ENCODE data around the gene NUCB1. TPM values are rescaled to one million over a fixed set of nuclear protein-coding genes. Genes with fewer than 3 reads are reported as not detected.

The NUCB1 gene
- total RNA-seq, 1 donor from 2014 or later: 164 TPM

GRCh38 chr19:48872182-48872883 is 27.8 kb upstream of the NUCB1 start, which contains the start of gene PPP1R15A:
TSS of gene PPP1R15A (plus strand) at chr19:48872421. CDS start at chr19:48873234, 813 bp downstream.
- H3K9me3 Mint-ChIP-seq (ENCODE audit: unreplicated experiment): no peaks in the 10 kb centered on the region
- Histone ChIP-seq H3K4me3 (ENCODE audit: insufficient read depth, low read depth, low read length) (peak within 1 kb of the TSS; percentile 94), H3K27me3 (ENCODE audit: insufficient read depth, low read length) (no peaks in the 10 kb centered on the region), H3K9ac (ENCODE audit: low read length) (peak within 1 kb of the TSS; percentile 99), H3K4me2 (ENCODE audit: low read length) (peak within 1 kb of the TSS; percentile 91), H3K79me2 (ENCODE audit: insufficient read depth, low read length) (peaks cover 50% of the 10 kb centered on the region), H3K36me3 (ENCODE audit: insufficient read depth, low read length) (peaks cover 25% of the 10 kb centered on the region), H3K9me3 (ENCODE audit: insufficient read depth, low read depth, low read length) (no peaks in the 10 kb centered on the region), H3K27ac (ENCODE audit: low read depth, low read length) (peak within 1 kb of the TSS; percentile 99), H4K20me1 (ENCODE audit: insufficient read depth, low read length) (peaks cover 45% of the 10 kb centered on the region), H3K4me1 (ENCODE audit: insufficient read depth, low read length) (peaks cover 31% of the 10 kb centered on the region), H2AFZ (ENCODE audit: low read depth, low read length) (no peak within 1 kb of the TSS)
- H3K4me1 Mint-ChIP-seq (ENCODE audit: low read depth, unreplicated experiment): peaks cover 31% of the 10 kb centered on the region
- TF ChIP-seq EZH2 (IDR thresholded peaks at IDR 0.05; ENCODE audit: insufficient read depth, low read length) (no peak), CTCF (IDR thresholded peaks at IDR 0.05; ENCODE audit: insufficient read depth, low read depth, low read length) (no peak)
- H3K27me3 Mint-ChIP-seq (ENCODE audit: low read depth, unreplicated experiment): no peaks in the 10 kb centered on the region
- peaks cover 20% of the 10 kb centered on the region for H3K36me3 Mint-ChIP-seq (ENCODE audit: low read depth, unreplicated experiment)
- FAIRE-seq (peak; percentile 85), DNase-seq (ENCODE audit: low read depth) (peak; percentile 87)
- peak within 1 kb of the TSS; percentile 100 for H3K27ac Mint-ChIP-seq (ENCODE audit: unreplicated experiment)
- peak within 1 kb of the TSS; percentile 99 for H3K4me3 Mint-ChIP-seq (ENCODE audit: unreplicated experiment)

GRCh38 chr19:48872884-48873475 is 27.1 kb upstream of the NUCB1 start:
- no peak overlapping the region for H2AFZ ChIP-seq (ENCODE audit: low read depth, low read length)
- Mint-ChIP-seq H3K36me3 (ENCODE audit: low read depth, unreplicated experiment) (peaks cover 25% of the 10 kb centered on the region), H3K27ac (ENCODE audit: unreplicated experiment) (peak overlapping the region; percentile 100), H3K9me3 (ENCODE audit: unreplicated experiment) (no peaks in the 10 kb centered on the region), H3K27me3 (ENCODE audit: low read depth, unreplicated experiment) (no peaks in the 10 kb centered on the region), H3K4me3 (ENCODE audit: unreplicated experiment) (peak overlapping the region; percentile 99), H3K4me1 (ENCODE audit: low read depth, unreplicated experiment) (peaks cover 32% of the 10 kb centered on the region)
- H4K20me1 ChIP-seq (ENCODE audit: insufficient read depth, low read length): peaks cover 51% of the 10 kb centered on the region
- H3K4me1 ChIP-seq (ENCODE audit: insufficient read depth, low read length): peaks cover 26% of the 10 kb centered on the region
- H3K36me3 ChIP-seq (ENCODE audit: insufficient read depth, low read length): peaks cover 28% of the 10 kb centered on the region
- no peak for FAIRE-seq
- H3K9me3 ChIP-seq (ENCODE audit: insufficient read depth, low read depth, low read length): no peaks in the 10 kb centered on the region
- TF ChIP-seq EZH2 (IDR thresholded peaks at IDR 0.05; ENCODE audit: insufficient read depth, low read length) (no peak), CTCF (IDR thresholded peaks at IDR 0.05; ENCODE audit: insufficient read depth, low read depth, low read length) (no peak)
- H3K4me3 ChIP-seq (ENCODE audit: insufficient read depth, low read depth, low read length): peak overlapping the region; percentile 94
- H3K27me3 ChIP-seq (ENCODE audit: insufficient read depth, low read length): no peaks in the 10 kb centered on the region
- peak overlapping the region; percentile 91 for H3K4me2 ChIP-seq (ENCODE audit: low read length)
- peak overlapping the region; percentile 99 for H3K27ac ChIP-seq (ENCODE audit: low read depth, low read length)
- H3K79me2 ChIP-seq (ENCODE audit: insufficient read depth, low read length): peaks cover 49% of the 10 kb centered on the region
- peak; percentile 88 for DNase-seq (ENCODE audit: low read depth)
- H3K9ac ChIP-seq (ENCODE audit: low read length): peak overlapping the region; percentile 99
